H1 (cell line): ENCODE measurements around the gene KIT. TPM values are rescaled to one million over a fixed set of nuclear protein-coding genes. Genes with fewer than 3 reads are reported as not detected.

Experiments used
- CTCF ChIA-PET: fragments of 300-600 bp; sonication (Branson Sonifier 250); formaldehyde crosslinking; loops from one replicate; lab custom pipeline; 2021; ENCODE audit not compliant: partially characterized antibody; lab: Charles Lee
- POLR2A ChIA-PET: fragments of 300-600 bp; sonication (Branson Sonifier 250); formaldehyde crosslinking; loops from one replicate; lab custom pipeline; 2021; ENCODE audit warnings: inconsistent platforms; ENCODE audit not compliant: partially characterized antibody; lab: Charles Lee
- DNase-seq, 2 experiments: peaks; one replicate each; pipeline versions ENCODE4 v3.0.0 to v3.0.0-alpha.2; 2010 to 2022; ENCODE audit warnings: low spot score in 2 of 2, low read depth in 1 of 2, mixed read lengths in 1 of 2
- FAIRE-seq: peaks from 2 replicates; lab custom pipeline; 2011; peaks lifted over from hg19 to GRCh38; lab: Jason Lieb, UNC
- H2AFZ ChIP-seq: 2 replicates; pipeline ENCODE4 v1.8.1; 2012; ENCODE audit warnings: low read length, inconsistent platforms
- H2AK5ac ChIP-seq: 2 replicates; pipeline ENCODE4 v1.6.1; 2013; ENCODE audit warnings: low read depth, low read length
- H2BK120ac ChIP-seq: replicated peaks from 2 replicates; pipeline ENCODE3; 2013; ENCODE audit warnings: low read depth, low read length, inconsistent platforms
- H2BK12ac ChIP-seq: 2 replicates; pipeline ENCODE4 v1.6.1; 2013; ENCODE audit warnings: low read depth, low read length
- H2BK15ac ChIP-seq: 2 replicates; pipeline ENCODE4 v1.6.1; 2013; ENCODE audit warnings: low read length
- H2BK20ac ChIP-seq: 2 replicates; pipeline ENCODE4 v1.6.1; 2013; ENCODE audit warnings: low read length
- H2BK5ac ChIP-seq: 2 replicates; pipeline ENCODE4 v1.6.1; 2013; ENCODE audit warnings: low read depth, low read length
- H3K14ac ChIP-seq: 2 replicates; pipeline ENCODE4 v1.6.1; 2013; ENCODE audit warnings: inconsistent platforms; ENCODE audit not compliant: insufficient read length
- H3K18ac ChIP-seq: 2 replicates; pipeline ENCODE4 v1.6.1; 2013; ENCODE audit warnings: low read length; ENCODE audit errors: extremely low read depth
- H3K23ac ChIP-seq: 2 replicates; pipeline ENCODE4 v1.6.1; 2013; ENCODE audit warnings: inconsistent platforms; ENCODE audit not compliant: insufficient read length
- H3K23me2 ChIP-seq: 2 replicates; pipeline ENCODE4 v1.6.1; 2013; ENCODE audit warnings: low read depth, low read length
- H3K27ac ChIP-seq: 2 replicates; pipeline ENCODE4 v1.6.1; 2011; ENCODE audit warnings: low read depth, low read length, inconsistent platforms
- H3K27me3 ChIP-seq, 4 experiments: replicated peaks in 1 of 4; 1 replicate in 1 of 4; 2 replicates in 3 of 4; pipeline versions ENCODE4 v1.6.1 to v1.8.1; 2011 to 2013; ENCODE audit warnings: low read length in 3 of 4, mild to moderate bottlenecking in 3 of 4, inconsistent platforms in 2 of 4, mixed read lengths in 2 of 4, moderate library complexity in 1 of 4; ENCODE audit not compliant: control insufficient read depth in 3 of 4, insufficient read depth in 3 of 4; ENCODE audit errors: extremely low read depth in 1 of 4
- H3K36me3 ChIP-seq, 4 experiments: 2 replicates each; pipeline versions ENCODE4 v1.6.1 to v1.8.1; 2011 to 2013; ENCODE audit warnings: mild to moderate bottlenecking in 4 of 4, low read length in 3 of 4, moderate library complexity in 2 of 4, control low read depth in 1 of 4, inconsistent platforms in 1 of 4; ENCODE audit not compliant: insufficient read depth in 4 of 4, control insufficient read depth in 2 of 4
- H3K4ac ChIP-seq: replicated peaks from 2 replicates; pipeline ENCODE3; 2013; ENCODE audit warnings: low read length, low read depth, mixed read lengths, inconsistent platforms; ENCODE audit not compliant: insufficient read length
- H3K4me1 ChIP-seq, 4 experiments: replicated peaks in 1 of 4; 1 replicate in 1 of 4; 2 replicates in 3 of 4; pipeline versions ENCODE4 v1.6.1 to v1.8.1; 2011 to 2013; ENCODE audit warnings: low read length in 3 of 4, inconsistent platforms in 2 of 4, mixed read lengths in 1 of 4; ENCODE audit not compliant: insufficient read depth in 4 of 4, control insufficient read depth in 3 of 4
- H3K4me2 ChIP-seq, 2 experiments: 2 replicates each; pipeline versions ENCODE4 v1.6.1 to v1.8.1; 2011 to 2013; ENCODE audit warnings: low read depth in 2 of 2, low read length in 2 of 2, control low read depth in 1 of 2, inconsistent platforms in 1 of 2, mild to moderate bottlenecking in 1 of 2; ENCODE audit not compliant: insufficient read depth in 1 of 2
- H3K4me3 ChIP-seq, 4 experiments: fragments of 200-600, 300-600 bp in 1 of 4; sonication (generic), shearing (Covaris generic), sonication (Bioruptor Twin) in 1 of 4; 2 replicates each; pipeline versions ENCODE4 v1.5.1 to v1.8.1; 2011 to 2016; ENCODE audit warnings: low read length in 4 of 4, low read depth in 3 of 4, control low read depth in 2 of 4, inconsistent platforms in 2 of 4, mild to moderate bottlenecking in 2 of 4, mixed read lengths in 1 of 4, moderate library complexity in 1 of 4; ENCODE audit not compliant: insufficient read depth in 2 of 4; ENCODE audit errors: extremely low read depth in 1 of 4
- H3K56ac ChIP-seq: replicated peaks from 2 replicates; pipeline ENCODE3; 2013; ENCODE audit warnings: low read depth, mild to moderate bottlenecking, mixed read lengths, low read length, inconsistent platforms; ENCODE audit not compliant: insufficient read length
- H3K79me1 ChIP-seq: 2 replicates; pipeline ENCODE4 v1.6.1; 2013; ENCODE audit warnings: low read depth, low read length, control low read depth
- H3K79me2 ChIP-seq, 2 experiments: 2 replicates each; pipeline versions ENCODE4 v1.6.1 to v1.8.1; 2012 to 2013; ENCODE audit warnings: low read length in 2 of 2, mild to moderate bottlenecking in 2 of 2, inconsistent platforms in 1 of 2; ENCODE audit not compliant: insufficient read depth in 2 of 2, control insufficient read depth in 1 of 2
- H3K9ac ChIP-seq, 4 experiments: replicated peaks in 1 of 4; 1 replicate in 1 of 4; 2 replicates in 3 of 4; pipeline versions ENCODE4 v1.6.1 to v1.8.1; 2011 to 2013; ENCODE audit warnings: low read depth in 3 of 4, low read length in 3 of 4, control low read depth in 2 of 4, mild to moderate bottlenecking in 2 of 4, moderate library complexity in 2 of 4, inconsistent platforms in 1 of 4; ENCODE audit errors: extremely low read depth in 1 of 4
- H3K9me3 ChIP-seq, 2 experiments: 2 replicates each; pipeline versions ENCODE4 v1.6.1 to v1.8.1; 2012 to 2013; ENCODE audit warnings: mild to moderate bottlenecking in 2 of 2, moderate library complexity in 2 of 2, control low read depth in 1 of 2, inconsistent platforms in 1 of 2, low read depth in 1 of 2, low read length in 1 of 2, mixed read lengths in 1 of 2; ENCODE audit not compliant: insufficient read depth in 2 of 2
- H4K20me1 ChIP-seq, 2 experiments: replicated peaks in 1 of 2; 2 replicates each; pipeline versions ENCODE3 to v1.8.1; 2011 to 2013; ENCODE audit warnings: inconsistent platforms in 2 of 2, low read length in 2 of 2, mild to moderate bottlenecking in 1 of 2; ENCODE audit not compliant: insufficient read depth in 2 of 2, control insufficient read depth in 1 of 2
- H4K5ac ChIP-seq: 2 replicates; pipeline ENCODE4 v1.6.1; 2013; ENCODE audit warnings: low read length, low read depth, mixed read lengths, inconsistent platforms; ENCODE audit not compliant: insufficient read length
- H4K8ac ChIP-seq: 2 replicates; pipeline ENCODE4 v1.8.0; 2013; ENCODE audit warnings: mild to moderate bottlenecking, moderate library complexity, low read length, inconsistent platforms; ENCODE audit not compliant: insufficient read depth; ENCODE audit errors: extremely low read depth
- H4K91ac ChIP-seq: replicated peaks from 2 replicates; pipeline ENCODE3; 2013; ENCODE audit warnings: low read length, mixed read lengths, inconsistent platforms; ENCODE audit not compliant: insufficient read length
- ATF2 ChIP-seq: IDR thresholded peaks from 2 replicates; pipeline ENCODE4 v1.6.1; 2012; ENCODE audit warnings: low read length, inconsistent platforms
- CEBPB ChIP-seq: IDR thresholded peaks from 2 replicates; pipeline ENCODE4 v1.6.1; 2012; ENCODE audit warnings: low read depth, low read length
- CHD1 ChIP-seq: IDR thresholded peaks from 2 replicates; pipeline ENCODE4 v1.6.1; 2012; ENCODE audit warnings: low read depth, low read length, improper control_type of control experiment
- CHD2 ChIP-seq: IDR thresholded peaks from 2 replicates; pipeline ENCODE4 v1.6.1; 2012; ENCODE audit warnings: low read length, improper control_type of control experiment
- EP300 ChIP-seq, 2 experiments: IDR thresholded peaks; 1 replicate in 1 of 2; 2 replicates in 1 of 2; pipeline ENCODE4 v1.6.1; 2011 to 2012; ENCODE audit warnings: low read depth in 2 of 2, low read length in 2 of 2, mild to moderate bottlenecking in 2 of 2, borderline replicate concordance in 1 of 2, inconsistent platforms in 1 of 2, moderate library complexity in 1 of 2
- HDAC6 ChIP-seq: IDR thresholded peaks from one replicate; pipeline ENCODE4 v1.7.1; 2012; ENCODE audit warnings: low read depth, mild to moderate bottlenecking, inconsistent platforms, low read length, moderate library complexity
- RBBP5 ChIP-seq: IDR thresholded peaks from 2 replicates; pipeline ENCODE4 v1.7.1; 2012; ENCODE audit warnings: low read depth, mild to moderate bottlenecking, inconsistent platforms, low read length, moderate library complexity, borderline replicate concordance
- RXRA ChIP-seq: IDR thresholded peaks from 2 replicates; pipeline ENCODE4 v1.6.1; 2011; ENCODE audit warnings: low read depth, mild to moderate bottlenecking, low read length, moderate library complexity; ENCODE audit not compliant: insufficient read depth
- SP2 ChIP-seq: IDR thresholded peaks from 2 replicates; pipeline ENCODE4 v1.6.1; 2012; ENCODE audit warnings: mild to moderate bottlenecking, low read length, inconsistent platforms
- SUZ12 ChIP-seq: fragments of 200-600 bp; sonication (generic); IDR thresholded peaks from 2 replicates; pipeline ENCODE4 v1.6.1; 2012; ENCODE audit warnings: mild to moderate bottlenecking, inconsistent platforms, low read length, moderate library complexity, mixed read lengths
- TAF1 ChIP-seq: IDR thresholded peaks from 2 replicates; pipeline ENCODE4 v1.6.1; 2011; ENCODE audit warnings: mild to moderate bottlenecking, low read depth, low read length
- TEAD4 ChIP-seq: IDR thresholded peaks from 2 replicates; pipeline ENCODE4 v1.6.1; 2012; ENCODE audit warnings: low read depth, low read length, inconsistent platforms, mixed read lengths
- WGBS, 2 experiments: shearing (Covaris generic) in 1 of 2; methylation state at CpG; one replicate each; pipeline versions ENCODE4 v1.1.6 to v1.1.7; 2013 to 2015; ENCODE audit warnings: low lambda C conversion rate in 2 of 2, mixed read lengths in 2 of 2, inconsistent platforms in 1 of 2, low coverage in 1 of 2, missing lambda C conversion rate in 1 of 2; ENCODE audit not compliant: insufficient replicate concordance in 2 of 2, insufficient coverage in 1 of 2, insufficient read length in 1 of 2; ENCODE audit errors: extremely low coverage in 1 of 2, missing lambda C conversion rate in 1 of 2; 5-methylcytosine and 5-hydroxymethylcytosine counted together
- polyA plus RNA-seq, 7 experiments: library from polyadenylated mRNA; depleted of rRNA in 3 of 7; stranded (reverse) in 5 of 7; unstranded in 2 of 7; fragments of >200 nt in 5 of 7; fragments of 200-250 nt in 2 of 7; gene quantifications; 1 replicate in 5 of 7; 2 replicates in 1 of 7; 4 replicates in 1 of 7; pipeline versions ENCODE4 v1.2.1 to v1.2.3, GENCODE V29; 2011 to 2013; ENCODE audit warnings: missing spikeins in 2 of 7, mixed read lengths in 2 of 7
- total RNA-seq: library from RNA; stranded (reverse); fragmentation: NEBNext Ultra II Directional; extraction: Animal tissue kit (Norgen Biotek cat#: 25700); gene quantifications from 2 replicates; pipeline ENCODE4 v1.2.1, GENCODE V29; 2021

KIT gene
- total and polyA plus RNA-seq, 2 of the 8 experiments (the other 6 are each of a cell fraction or from before 2014, with no cell fraction given) = 14.4 to 24.8 TPM

- peaks cover 19% of the 10 kb centered on the region for H3K23me2 ChIP-seq
- no peak overlapping the region for H2BK120ac ChIP-seq
- H3K18ac ChIP-seq = no peak overlapping the region; the same call in 1 of the 2 replicates
- CTCF ChIA-PET = interaction anchor here (0.7 to 2.4 kb wide), 4 partner anchors 10 to 120 kb away, joined by 3 to 9 read pairs (median 4); no protein-coding TSS in a partner anchor
- H4K20me1 ChIP-seq = peaks cover 12% of the 10 kb centered on the region in 2 experiments
- no peak overlapping the region for H3K56ac ChIP-seq
- peak overlapping the region; percentile 95 for H3K4me2 ChIP-seq
- H2BK12ac ChIP-seq = no peak overlapping the region
- H3K36me3 ChIP-seq = no peaks in the 10 kb centered on the region
- H4K91ac ChIP-seq = no peak overlapping the region
- H3K4me3 ChIP-seq = peak overlapping the region; percentile 79 to 88 (median 82)
- FAIRE-seq (no peak), DNase-seq (no peak)
- peaks cover 6 to 45% of the 10 kb centered on the region in 2 experiments for H3K79me2 ChIP-seq
- no peak overlapping the region for H3K14ac ChIP-seq
- no peak overlapping the region for H3K27ac ChIP-seq
- POLR2A ChIA-PET = interaction anchor here (2.8 kb wide), 1 partner anchor 10 kb away, joined by 22 read pairs; no protein-coding TSS in a partner anchor
- H4K8ac ChIP-seq = no peak overlapping the region
- H3K79me1 ChIP-seq = no peaks in the 10 kb centered on the region
- no peak overlapping the region for H3K23ac ChIP-seq
- H2AFZ ChIP-seq = no peak overlapping the region
- H2AK5ac ChIP-seq = no peak overlapping the region
- WGBS, 2 experiments = 3% methylated on average over 14 of the region's 14 CpGs; no CpG with 5 or more reads in 1 of the 2 experiments
- no peaks in the 10 kb centered on the region for H3K9me3 ChIP-seq
- H2BK15ac ChIP-seq = no peak overlapping the region
- peak overlapping the region in 3 of 4 experiments; percentile 24 to 84 (median 83); a peak in 5 of 7 replicates for H3K9ac ChIP-seq
- H3K27me3 ChIP-seq = peaks cover 3 to 32% (median 24%) of the 10 kb centered on the region in 4 experiments
- no peak overlapping the region for H3K4ac ChIP-seq
- H3K4me1 ChIP-seq = peaks cover 6 to 8% (median 7%) of the 10 kb centered on the region in 4 experiments; a peak in 6 of 7 replicates
- no peak overlapping the region for H2BK20ac ChIP-seq
- no peak overlapping the region for H2BK5ac ChIP-seq
- no peak overlapping the region for H4K5ac ChIP-seq
- TF ChIP-seq HDAC6 = no peak
- no peak for TF ChIP-seq CHD1
- no peak for TF ChIP-seq SUZ12
- no peak for TF ChIP-seq CEBPB
- no peak for TF ChIP-seq RBBP5
- no peak for TF ChIP-seq TAF1
- TF ChIP-seq CHD2 = no peak
- no peak for TF ChIP-seq TEAD4
- no peak for TF ChIP-seq EP300 (IDR thresholded peaks at IDR 0.05; ENCODE audit: borderline replicate concordance in 1 of 2, low read depth in 2 of 2, low read length in 2 of 2)
- no peak for TF ChIP-seq ATF2
- TF ChIP-seq RXRA = no peak
- TF ChIP-seq SP2 = no peak
These were observed 1.6 kb downstream of the KIT start for GRCh38 chr4:54659313-54659712.
